HL-60/S4 treated with retinoic acid at 250 ng/mL for 4 days and 3 days (cell line): Measurements from ENCODE around the gene GAS6.

Source experiments
- in situ Hi-C: fragments of 300-500 bp; cut with MboI; formaldehyde crosslinking; loops from 2 replicates; pipeline ENCODE4 v1.7.0; 2022; ENCODE audit warnings: low sequenced_read_pairs

The GAS6 gene

GRCh38 chr13:113825841-113826240 is 38.0 kb downstream of the GAS6 start:
- in situ Hi-C loops: no loop called here

- in situ Hi-C loops: no loop called here
These were observed 40.1 kb downstream of the GAS6 start for GRCh38 chr13:113823771-113824170.

GRCh38 chr13:113822956-113823744 is 40.7 kb downstream of the GAS6 start:
- in situ Hi-C loops: no loop called here

- in situ Hi-C loops: no loop called here
These were observed 41.6 kb downstream of the GAS6 start for GRCh38 chr13:113822266-113822665.

GRCh38 chr13:113821847-113822246 is 42.0 kb downstream of the GAS6 start:
- in situ Hi-C loops: no loop called here

GRCh38 chr13:113820813-113821651 is 42.8 kb downstream of the GAS6 start:
- in situ Hi-C loops: no loop called here

- in situ Hi-C loops: no loop called here
These were observed 43.9 kb downstream of the GAS6 start for GRCh38 chr13:113819731-113820715.

GRCh38 chr13:113819341-113819730 is 44.5 kb downstream of the GAS6 start:
- in situ Hi-C loops: no loop called here

GRCh38 chr13:113818700-113819295 is 45.1 kb downstream of the GAS6 start:
- in situ Hi-C loops: no loop called here

GRCh38 chr13:113817860-113818691 is 45.8 kb downstream of the GAS6 start:
- in situ Hi-C loops: no loop called here

- in situ Hi-C loops: no loop called here
These were observed 46.7 kb downstream of the GAS6 start for GRCh38 chr13:113816946-113817859.

GRCh38 chr13:113816254-113816929 is 47.5 kb downstream of the GAS6 start:
- in situ Hi-C loops: no loop called here

GRCh38 chr13:113815151-113816058 is 48.5 kb downstream of the GAS6 start:
- in situ Hi-C loops: no loop called here

GRCh38 chr13:113814435-113814821 is 49.4 kb downstream of the GAS6 start:
- in situ Hi-C loops: no loop called here

- in situ Hi-C loops: no loop called here
These were observed 50.0 kb downstream of the GAS6 start for GRCh38 chr13:113813749-113814434.

GRCh38 chr13:113813070-113813748 is 50.7 kb downstream of the GAS6 start:
- in situ Hi-C loops: no loop called here
